Measurements from ENCODE around the gene PARD6B. TPM values are rescaled to one million over a fixed set of nuclear protein-coding genes. Genes with fewer than 3 reads are reported as not detected.

PARD6B gene
- total and polyA plus RNA-seq, 2 of the 13 experiments (the other 11 are each of a cell fraction or from before 2014, with no cell fraction given) = 6.9 to 22.2 TPM

GRCh38 chr20:50790651-50791277 is 59.4 kb downstream of the PARD6B start (continued):
- TF ChIP-seq, protein P1, sequence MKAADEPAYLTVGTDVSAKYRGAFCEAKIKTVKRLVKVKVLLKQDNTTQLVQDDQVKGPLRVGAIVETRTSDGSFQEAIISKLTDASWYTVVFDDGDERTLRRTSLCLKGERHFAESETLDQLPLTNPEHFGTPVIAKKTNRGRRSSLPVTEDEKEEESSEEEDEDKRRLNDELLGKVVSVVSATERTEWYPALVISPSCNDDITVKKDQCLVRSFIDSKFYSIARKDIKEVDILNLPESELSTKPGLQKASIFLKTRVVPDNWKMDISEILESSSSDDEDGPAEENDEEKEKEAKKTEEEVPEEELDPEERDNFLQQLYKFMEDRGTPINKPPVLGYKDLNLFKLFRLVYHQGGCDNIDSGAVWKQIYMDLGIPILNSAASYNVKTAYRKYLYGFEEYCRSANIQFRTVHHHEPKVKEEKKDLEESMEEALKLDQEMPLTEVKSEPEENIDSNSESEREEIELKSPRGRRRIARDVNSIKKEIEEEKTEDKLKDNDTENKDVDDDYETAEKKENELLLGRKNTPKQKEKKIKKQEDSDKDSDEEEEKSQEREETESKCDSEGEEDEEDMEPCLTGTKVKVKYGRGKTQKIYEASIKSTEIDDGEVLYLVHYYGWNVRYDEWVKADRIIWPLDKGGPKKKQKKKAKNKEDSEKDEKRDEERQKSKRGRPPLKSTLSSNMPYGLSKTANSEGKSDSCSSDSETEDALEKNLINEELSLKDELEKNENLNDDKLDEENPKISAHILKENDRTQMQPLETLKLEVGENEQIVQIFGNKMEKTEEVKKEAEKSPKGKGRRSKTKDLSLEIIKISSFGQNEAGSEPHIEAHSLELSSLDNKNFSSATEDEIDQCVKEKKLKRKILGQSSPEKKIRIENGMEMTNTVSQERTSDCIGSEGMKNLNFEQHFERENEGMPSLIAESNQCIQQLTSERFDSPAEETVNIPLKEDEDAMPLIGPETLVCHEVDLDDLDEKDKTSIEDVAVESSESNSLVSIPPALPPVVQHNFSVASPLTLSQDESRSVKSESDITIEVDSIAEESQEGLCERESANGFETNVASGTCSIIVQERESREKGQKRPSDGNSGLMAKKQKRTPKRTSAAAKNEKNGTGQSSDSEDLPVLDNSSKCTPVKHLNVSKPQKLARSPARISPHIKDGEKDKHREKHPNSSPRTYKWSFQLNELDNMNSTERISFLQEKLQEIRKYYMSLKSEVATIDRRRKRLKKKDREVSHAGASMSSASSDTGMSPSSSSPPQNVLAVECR (CRISPR knock-in tag; IDR thresholded peaks at IDR 0.05; ENCODE audit: borderline replicate concordance) = peak; percentile 71; the same call in 1 of the 2 replicates
- TF ChIP-seq SMYD3 (CRISPR knock-in tag; IDR thresholded peaks at IDR 0.05) (no peak), ESRRA (CRISPR knock-in tag; IDR thresholded peaks at IDR 0.05; ENCODE audit: low read depth) (peak; percentile 73; the same call in 1 of the 2 replicates), ZNF660 (CRISPR knock-in tag; IDR thresholded peaks at IDR 0.05; ENCODE audit: borderline replicate concordance, low read depth) (no peak), HMGXB3 (CRISPR knock-in tag; IDR thresholded peaks at IDR 0.05; ENCODE audit: borderline replicate concordance) (peak; percentile 52; the same call in 1 of the 2 replicates), ZNF12 (CRISPR knock-in tag; IDR thresholded peaks at IDR 0.05) (peak; percentile 84), CHCHD3 (CRISPR knock-in tag; IDR thresholded peaks at IDR 0.05) (peak; percentile 82; the same call in 1 of the 2 replicates), ZNF576 (CRISPR knock-in tag; IDR thresholded peaks at IDR 0.05) (peak; percentile 74; the same call in 1 of the 2 replicates), ZNF10 (CRISPR knock-in tag; IDR thresholded peaks at IDR 0.05; ENCODE audit: borderline replicate concordance, low read depth) (no peak), MED1 (CRISPR knock-in tag; IDR thresholded peaks at IDR 0.05) (peak; percentile 87), ZNF547 (CRISPR knock-in tag; IDR thresholded peaks at IDR 0.05) (peak; percentile 97), PHF8 (CRISPR knock-in tag; IDR thresholded peaks at IDR 0.05) (peak; percentile 95), JARID2 (CRISPR knock-in tag; IDR thresholded peaks at IDR 0.05; ENCODE audit: insufficient replicate concordance) (peak; percentile 90), ZNF619 (CRISPR knock-in tag; IDR thresholded peaks at IDR 0.05) (peak; percentile 65; the same call in 1 of the 2 replicates), TBL1XR1 (IDR thresholded peaks at IDR 0.05; ENCODE audit: borderline replicate concordance, low read length, partially characterized antibody) (no peak), HOXA3 (CRISPR knock-in tag; IDR thresholded peaks at IDR 0.05) (peak; percentile 97), SSRP1 (CRISPR knock-in tag; IDR thresholded peaks at IDR 0.05) (0 out of 2 replicates have a peak, but pooled peaks have one; percentile 28), EEA1 (CRISPR knock-in tag; IDR thresholded peaks at IDR 0.05; ENCODE audit: borderline replicate concordance) (no peak), KLF6 (CRISPR knock-in tag; IDR thresholded peaks at IDR 0.05) (peak; percentile 51), ZNF577 (CRISPR knock-in tag; IDR thresholded peaks at IDR 0.05; ENCODE audit: borderline replicate concordance, low read depth) (no peak), ARHGAP35 (CRISPR knock-in tag; IDR thresholded peaks at IDR 0.05; ENCODE audit: borderline replicate concordance) (peak; percentile 91), HOXD1 (CRISPR knock-in tag; IDR thresholded peaks at IDR 0.05) (peak; percentile 96)

Data from HepG2 (cell line).